PFSK-1 (cell line): Measurements from ENCODE around the gene SMPDL3A.

Experiments
- FOXP2 ChIP-seq: optimal IDR thresholded peaks from 2 replicates; pipeline ENCODE3; 2011; ENCODE audit warnings: borderline replicate concordance, control low read depth, inconsistent platforms; ENCODE audit not compliant: insufficient read depth; ENCODE audit errors: extremely low read length, extremely low read depth
- POLR2AphosphoS5 ChIP-seq: IDR thresholded peaks from 2 replicates; pipeline ENCODE4 v1.6.1; 2012; ENCODE audit warnings: low read depth, mild to moderate bottlenecking, control low read depth, low read length, moderate library complexity
- REST ChIP-seq, 2 experiments: IDR thresholded peaks; 2 replicates each; pipeline versions ENCODE4 v1.6.1 to v1.8.0; 2011 to 2012; ENCODE audit warnings: low read depth in 2 of 2, low read length in 2 of 2, control low read depth in 1 of 2, inconsistent platforms in 1 of 2, mild to moderate bottlenecking in 1 of 2, moderate library complexity in 1 of 2; ENCODE audit not compliant: insufficient read depth in 1 of 2
- SIN3A ChIP-seq: IDR thresholded peaks from 2 replicates; pipeline ENCODE4 v1.6.1; 2012; ENCODE audit warnings: mild to moderate bottlenecking, low read length, moderate library complexity, borderline replicate concordance; ENCODE audit not compliant: insufficient read depth
- TAF1 ChIP-seq: IDR thresholded peaks from 2 replicates; pipeline ENCODE4 v1.6.1; 2012; ENCODE audit warnings: low read length, control low read depth, borderline replicate concordance; ENCODE audit not compliant: insufficient read depth

Gene SMPDL3A

GRCh38 chr6:122853259-122853995 is 64.4 kb downstream of the SMPDL3A start:
- no peak for TF ChIP-seq REST (IDR thresholded peaks at IDR 0.05; ENCODE audit: insufficient read depth in 1 of 2, low read depth in 2 of 2, low read length in 2 of 2)
- TF ChIP-seq POLR2AphosphoS5, result no peak
- no peak for TF ChIP-seq TAF1
- no peak for TF ChIP-seq SIN3A
- TF ChIP-seq FOXP2, result no peak
